ENCODE results near the gene SH3BP4.

DNA sequence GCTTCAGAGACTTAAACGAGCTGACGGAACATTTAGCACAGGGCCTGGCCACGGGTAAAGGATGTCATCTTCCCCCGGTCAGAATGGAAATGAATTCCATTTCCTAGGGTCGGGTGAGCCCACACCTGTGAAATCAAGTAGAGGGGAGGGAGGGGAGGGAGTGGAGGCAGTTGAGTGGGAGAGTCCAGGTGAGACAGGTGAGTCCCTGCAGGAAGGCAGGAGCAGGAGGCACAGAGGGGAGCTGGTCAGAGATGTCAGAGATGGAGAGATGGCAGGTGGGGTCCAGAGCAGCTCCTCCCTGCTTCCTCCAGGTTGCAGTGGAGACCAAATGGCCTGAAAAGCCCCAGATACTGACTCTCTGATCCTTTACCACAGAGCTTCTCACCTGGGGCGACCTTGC lies 55.2 kb downstream of the SH3BP4 start:
- TF ChIP-seq POLR2A (IDR thresholded peaks at IDR 0.05; ENCODE audit: low read depth, low read length) = no peak
- no peak for TF ChIP-seq TAF1 (IDR thresholded peaks at IDR 0.05; ENCODE audit: low read depth, low read length)
- no peak for TF ChIP-seq POLR2AphosphoS5 (IDR thresholded peaks at IDR 0.05; ENCODE audit: low read depth, low read length)
- no peak for TF ChIP-seq SPI1 (IDR thresholded peaks at IDR 0.05; ENCODE audit: low read depth, low read length)
